ENCODE data around the gene MGRN1.

MGRN1 gene

DNA sequence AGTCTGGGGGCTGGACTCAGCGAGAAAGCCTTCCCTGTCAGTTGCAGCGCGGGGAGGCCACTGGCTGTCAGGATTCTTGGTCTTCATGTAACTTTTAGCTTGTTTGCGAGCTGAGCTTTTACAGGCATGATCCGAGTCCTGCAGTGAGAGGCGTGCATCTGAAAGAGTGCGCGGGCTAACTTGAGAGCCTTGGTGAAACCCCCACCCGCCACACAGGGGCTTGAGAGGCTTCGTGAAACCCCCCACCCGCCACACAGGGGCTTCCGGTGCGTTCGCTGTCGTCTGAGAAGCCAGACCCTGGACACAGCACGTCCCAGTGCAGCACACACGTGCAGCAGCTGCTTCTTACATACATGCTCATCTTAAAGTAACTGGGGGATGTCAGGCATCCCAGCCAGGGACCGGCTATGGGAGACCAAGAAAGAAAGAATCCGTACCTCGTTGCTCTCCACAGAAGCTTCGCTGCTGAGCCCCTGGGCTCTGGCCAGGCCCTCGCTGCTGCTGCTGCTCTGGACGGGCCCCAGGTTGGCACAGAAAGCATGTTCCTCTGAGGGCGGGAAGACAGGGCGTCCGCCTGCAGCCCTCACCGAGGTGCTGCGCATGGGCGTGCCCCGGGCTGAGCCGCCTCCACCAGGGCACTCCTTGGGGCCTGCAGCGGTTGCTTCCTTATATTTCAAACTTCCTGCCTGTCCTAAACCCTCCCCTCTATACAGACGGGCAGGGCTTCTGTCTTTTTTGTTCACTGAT is 76.5 kb downstream of the MGRN1 start:
- DNase-seq = no peak
- Histone ChIP-seq H3K79me2 (ENCODE audit: insufficient read depth, low read length) (0 out of 2 replicates have a peak, but pooled peaks cover under 1% of the 10 kb centered on the region), H3K27me3 (ENCODE audit: insufficient read depth, low read length, poor library complexity) (no peaks in the 10 kb centered on the region), H3K9ac (ENCODE audit: low read depth, low read length) (no peak overlapping the region), H2AFZ (ENCODE audit: low read depth, low read length) (no peak overlapping the region), H3K4me3 (ENCODE audit: low read depth in 1 of 2, low read length in 2 of 2) (no peak overlapping the region), H3K9me3 (ENCODE audit: insufficient read depth, low read length, severe bottlenecking) (no peaks in the 10 kb centered on the region), H3K27ac (ENCODE audit: low read length) (no peak overlapping the region), H3K4me1 (ENCODE audit: insufficient read depth, low read length) (no peaks in the 10 kb centered on the region), H3K4me2 (ENCODE audit: insufficient read depth, low read length) (no peak overlapping the region), H3K36me3 (ENCODE audit: insufficient read depth, low read length) (peaks cover 62% of the 10 kb centered on the region), H4K20me1 (ENCODE audit: insufficient read depth, low read length) (peaks cover 9% of the 10 kb centered on the region)
- TF ChIP-seq, protein P1, sequence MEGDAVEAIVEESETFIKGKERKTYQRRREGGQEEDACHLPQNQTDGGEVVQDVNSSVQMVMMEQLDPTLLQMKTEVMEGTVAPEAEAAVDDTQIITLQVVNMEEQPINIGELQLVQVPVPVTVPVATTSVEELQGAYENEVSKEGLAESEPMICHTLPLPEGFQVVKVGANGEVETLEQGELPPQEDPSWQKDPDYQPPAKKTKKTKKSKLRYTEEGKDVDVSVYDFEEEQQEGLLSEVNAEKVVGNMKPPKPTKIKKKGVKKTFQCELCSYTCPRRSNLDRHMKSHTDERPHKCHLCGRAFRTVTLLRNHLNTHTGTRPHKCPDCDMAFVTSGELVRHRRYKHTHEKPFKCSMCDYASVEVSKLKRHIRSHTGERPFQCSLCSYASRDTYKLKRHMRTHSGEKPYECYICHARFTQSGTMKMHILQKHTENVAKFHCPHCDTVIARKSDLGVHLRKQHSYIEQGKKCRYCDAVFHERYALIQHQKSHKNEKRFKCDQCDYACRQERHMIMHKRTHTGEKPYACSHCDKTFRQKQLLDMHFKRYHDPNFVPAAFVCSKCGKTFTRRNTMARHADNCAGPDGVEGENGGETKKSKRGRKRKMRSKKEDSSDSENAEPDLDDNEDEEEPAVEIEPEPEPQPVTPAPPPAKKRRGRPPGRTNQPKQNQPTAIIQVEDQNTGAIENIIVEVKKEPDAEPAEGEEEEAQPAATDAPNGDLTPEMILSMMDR (IDR thresholded peaks at IDR 0.05; ENCODE audit: borderline replicate concordance, extremely low read depth, low read length, poor library complexity, severe bottlenecking) = no peak
- TF ChIP-seq EZH2 (IDR thresholded peaks at IDR 0.05; ENCODE audit: borderline replicate concordance, low read depth, low read length, severe bottlenecking) = no peak
- ATAC-seq (ENCODE audit: insufficient read depth, low read depth) = no peak

- Histone ChIP-seq H4K20me1 (ENCODE audit: insufficient read depth, low read length) (0 out of 2 replicates have a peak, but pooled peaks cover 3% of the 10 kb centered on the region), H3K4me3 (ENCODE audit: low read depth in 1 of 2, low read length in 2 of 2) (no peak overlapping the region), H3K27ac (ENCODE audit: low read length) (no peak overlapping the region), H3K4me2 (ENCODE audit: insufficient read depth, low read length) (no peak overlapping the region), H3K9ac (ENCODE audit: low read depth, low read length) (no peak overlapping the region), H3K79me2 (ENCODE audit: insufficient read depth, low read length) (no peaks in the 10 kb centered on the region), H3K9me3 (ENCODE audit: insufficient read depth, low read length, severe bottlenecking) (no peaks in the 10 kb centered on the region), H3K4me1 (ENCODE audit: insufficient read depth, low read length) (no peaks in the 10 kb centered on the region), H2AFZ (ENCODE audit: low read depth, low read length) (no peak overlapping the region), H3K36me3 (ENCODE audit: insufficient read depth, low read length) (peaks cover 59% of the 10 kb centered on the region), H3K27me3 (ENCODE audit: insufficient read depth, low read length, poor library complexity) (no peaks in the 10 kb centered on the region)
- TF ChIP-seq, protein P1 (IDR thresholded peaks at IDR 0.05; ENCODE audit: borderline replicate concordance, extremely low read depth, low read length, poor library complexity, severe bottlenecking) = no peak
- no peak for TF ChIP-seq EZH2 (IDR thresholded peaks at IDR 0.05; ENCODE audit: borderline replicate concordance, low read depth, low read length, severe bottlenecking)
- DNase-seq (no peak), ATAC-seq (ENCODE audit: insufficient read depth, low read depth) (no peak)
These were observed 77.3 kb downstream of the MGRN1 start for GRCh38 chr16:4701791-4702465.

DNA sequence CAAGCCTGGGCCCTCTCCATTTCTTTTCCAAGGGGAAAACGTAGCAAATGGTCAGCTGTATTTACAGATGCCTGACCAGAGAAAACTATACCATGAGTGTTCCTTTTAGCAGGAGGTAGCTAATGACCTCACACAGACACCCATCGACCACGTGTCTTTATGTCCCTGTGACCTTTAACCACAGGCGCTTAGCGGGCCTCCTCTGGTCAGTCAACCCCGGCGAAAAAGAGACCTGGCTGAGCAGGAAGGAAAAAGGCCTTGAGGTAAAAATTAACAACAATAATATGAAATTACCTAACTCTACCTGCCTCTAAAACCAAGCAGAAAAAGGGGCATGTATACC is 77.8 kb downstream of the MGRN1 start:
- ATAC-seq (ENCODE audit: insufficient read depth, low read depth) (no peak), DNase-seq (no peak)
- Histone ChIP-seq H3K4me1 (ENCODE audit: insufficient read depth, low read length) (no peaks in the 10 kb centered on the region), H3K4me2 (ENCODE audit: insufficient read depth, low read length) (no peak overlapping the region), H3K27ac (ENCODE audit: low read length) (no peak overlapping the region), H3K36me3 (ENCODE audit: insufficient read depth, low read length) (peaks cover 57% of the 10 kb centered on the region), H3K27me3 (ENCODE audit: insufficient read depth, low read length, poor library complexity) (no peaks in the 10 kb centered on the region), H3K79me2 (ENCODE audit: insufficient read depth, low read length) (no peaks in the 10 kb centered on the region), H2AFZ (ENCODE audit: low read depth, low read length) (no peak overlapping the region), H3K9me3 (ENCODE audit: insufficient read depth, low read length, severe bottlenecking) (no peaks in the 10 kb centered on the region), H3K4me3 (ENCODE audit: low read depth in 1 of 2, low read length in 2 of 2) (no peak overlapping the region), H4K20me1 (ENCODE audit: insufficient read depth, low read length) (no peaks in the 10 kb centered on the region), H3K9ac (ENCODE audit: low read depth, low read length) (no peak overlapping the region)
- TF ChIP-seq EZH2 (IDR thresholded peaks at IDR 0.05; ENCODE audit: borderline replicate concordance, low read depth, low read length, severe bottlenecking) = no peak
- TF ChIP-seq, protein P1 (IDR thresholded peaks at IDR 0.05; ENCODE audit: borderline replicate concordance, extremely low read depth, low read length, poor library complexity, severe bottlenecking) = no peak
